ENCODE results near the gene SNX21. TPM values are rescaled to one million over a fixed set of nuclear protein-coding genes. Genes with fewer than 3 reads are reported as not detected.

Gene SNX21
- total RNA-seq, 2 donors from 2014 or later = 18.0 to 18.8 TPM

DNA sequence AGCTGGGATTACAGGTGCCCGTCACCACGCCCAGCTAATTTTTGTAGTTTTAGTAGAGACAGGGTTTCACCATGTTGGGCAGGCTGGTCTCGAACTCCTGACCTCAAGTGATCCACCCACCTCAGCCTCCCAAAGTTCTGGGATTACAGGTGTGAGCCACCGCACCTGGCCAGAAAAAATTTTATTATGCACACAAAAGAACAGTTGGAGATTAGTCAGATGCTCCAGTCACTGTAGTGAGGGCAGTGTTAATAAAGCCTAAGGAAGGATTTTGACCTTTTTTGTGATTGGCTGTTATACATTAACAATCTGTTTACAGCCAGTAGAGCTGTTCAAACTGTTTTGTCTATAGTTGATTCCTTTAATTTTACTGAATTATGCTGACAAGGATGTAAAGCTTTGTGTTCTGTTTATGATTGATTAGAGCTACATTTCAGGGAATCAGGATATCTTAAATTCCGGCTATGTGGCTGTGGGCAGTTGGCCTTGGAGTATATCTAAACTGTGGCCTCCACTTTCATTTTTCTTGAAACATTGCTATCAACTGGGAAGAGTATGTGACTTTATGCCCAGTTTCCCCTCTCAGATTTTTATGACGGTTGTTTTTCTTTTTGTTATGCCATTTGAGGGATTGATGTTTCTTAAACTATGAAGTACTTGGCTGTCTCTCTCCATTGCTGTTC is 33.7 kb downstream of the SNX21 start:
- Histone ChIP-seq H3K4me1 (ENCODE audit: control insufficient read depth, insufficient read depth, low read length) (no peaks in the 10 kb centered on the region), H3K9me3 (ENCODE audit: control insufficient read depth, low read length) (no peaks in the 10 kb centered on the region), H3K9ac (ENCODE audit: extremely low read depth, low read length, poor library complexity, severe bottlenecking) (no peak overlapping the region), H3K4me3 (ENCODE audit: low read length) (no peak overlapping the region), H3K36me3 (ENCODE audit: control insufficient read depth, insufficient read depth, low read length) (no peaks in the 10 kb centered on the region), H3K27ac (ENCODE audit: low read depth, low read length) (no peak overlapping the region), H3K27me3 (ENCODE audit: control insufficient read depth, insufficient read depth, low read length, poor library complexity, severe bottlenecking) (no peaks in the 10 kb centered on the region)
- Mint-ChIP-seq H3K4me1 (peaks cover 5% of the 10 kb centered on the region), H3K27ac (no peak overlapping the region), H3K36me3 (ENCODE audit: low read depth) (peaks cover 4% of the 10 kb centered on the region), H3K27me3 (ENCODE audit: insufficient read depth) (no peaks in the 10 kb centered on the region), H3K9me3 (no peaks in the 10 kb centered on the region), H3K4me3 (no peak overlapping the region)
- TF ChIP-seq, protein P1, sequence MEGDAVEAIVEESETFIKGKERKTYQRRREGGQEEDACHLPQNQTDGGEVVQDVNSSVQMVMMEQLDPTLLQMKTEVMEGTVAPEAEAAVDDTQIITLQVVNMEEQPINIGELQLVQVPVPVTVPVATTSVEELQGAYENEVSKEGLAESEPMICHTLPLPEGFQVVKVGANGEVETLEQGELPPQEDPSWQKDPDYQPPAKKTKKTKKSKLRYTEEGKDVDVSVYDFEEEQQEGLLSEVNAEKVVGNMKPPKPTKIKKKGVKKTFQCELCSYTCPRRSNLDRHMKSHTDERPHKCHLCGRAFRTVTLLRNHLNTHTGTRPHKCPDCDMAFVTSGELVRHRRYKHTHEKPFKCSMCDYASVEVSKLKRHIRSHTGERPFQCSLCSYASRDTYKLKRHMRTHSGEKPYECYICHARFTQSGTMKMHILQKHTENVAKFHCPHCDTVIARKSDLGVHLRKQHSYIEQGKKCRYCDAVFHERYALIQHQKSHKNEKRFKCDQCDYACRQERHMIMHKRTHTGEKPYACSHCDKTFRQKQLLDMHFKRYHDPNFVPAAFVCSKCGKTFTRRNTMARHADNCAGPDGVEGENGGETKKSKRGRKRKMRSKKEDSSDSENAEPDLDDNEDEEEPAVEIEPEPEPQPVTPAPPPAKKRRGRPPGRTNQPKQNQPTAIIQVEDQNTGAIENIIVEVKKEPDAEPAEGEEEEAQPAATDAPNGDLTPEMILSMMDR (conservative IDR thresholded peaks at IDR 0.05) = no peak
- 97% methylated on average over 6 of the region's 6 CpGs; no CpG with 5 or more reads in 1 of the 2 experiments for WGBS, 2 experiments (ENCODE audit: insufficient coverage in 1 of 2, insufficient read length in 1 of 2)
- DNase-seq = no peak

DNA sequence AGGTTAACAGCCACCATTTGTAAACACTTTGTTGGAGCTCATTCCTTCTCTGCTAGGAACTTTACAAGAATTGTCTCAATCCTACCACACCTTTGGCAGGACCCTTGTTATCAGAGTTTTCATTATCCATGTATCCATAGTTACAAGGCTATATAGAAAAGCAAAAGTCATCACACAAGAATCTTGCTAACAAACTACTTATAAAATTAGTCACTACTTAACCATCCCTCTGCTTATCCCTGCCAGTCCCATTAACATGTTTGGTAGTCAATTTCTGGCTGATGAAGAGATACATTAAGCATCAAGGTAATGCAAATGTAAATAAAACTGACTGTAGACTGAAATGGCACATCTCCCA is 34.2 kb downstream of the SNX21 start:
- DNase-seq = no peak

DNA sequence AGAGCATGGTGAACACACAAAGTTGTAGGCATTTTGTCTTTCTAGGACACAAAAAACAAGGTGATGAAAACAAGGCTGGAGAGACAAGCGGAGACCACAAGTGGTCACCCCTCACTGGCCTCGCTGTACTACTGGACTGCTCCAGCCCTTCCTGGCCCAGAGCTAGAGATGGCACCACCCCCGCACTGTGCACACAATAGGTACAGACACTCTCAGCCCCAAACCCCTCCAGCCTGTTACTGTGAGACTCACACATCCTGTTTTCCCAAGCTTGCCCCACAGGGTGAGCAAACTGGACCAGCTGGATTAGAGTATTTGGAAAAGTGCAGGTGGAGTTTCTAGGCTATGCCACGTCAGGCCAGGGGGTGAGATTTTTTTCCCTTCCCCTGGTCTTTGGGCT is 39.0 kb downstream of the SNX21 start:
- Histone ChIP-seq H3K27ac (ENCODE audit: low read depth, low read length) (no peak overlapping the region), H3K4me1 (ENCODE audit: control insufficient read depth, insufficient read depth, low read length) (peaks cover 3% of the 10 kb centered on the region), H3K9ac (ENCODE audit: extremely low read depth, low read length, poor library complexity, severe bottlenecking) (no peak overlapping the region), H3K27me3 (ENCODE audit: control insufficient read depth, insufficient read depth, low read length, poor library complexity, severe bottlenecking) (no peaks in the 10 kb centered on the region), H3K36me3 (ENCODE audit: control insufficient read depth, insufficient read depth, low read length) (peaks cover 10% of the 10 kb centered on the region), H3K4me3 (ENCODE audit: low read length) (no peak overlapping the region), H3K9me3 (ENCODE audit: control insufficient read depth, low read length) (no peaks in the 10 kb centered on the region)
- Mint-ChIP-seq H3K9me3 (no peaks in the 10 kb centered on the region), H3K27me3 (ENCODE audit: insufficient read depth) (no peaks in the 10 kb centered on the region), H3K4me3 (no peak overlapping the region), H3K36me3 (ENCODE audit: low read depth) (peaks cover 5% of the 10 kb centered on the region), H3K27ac (no peak overlapping the region), H3K4me1 (peaks cover 18% of the 10 kb centered on the region)
- no peak for DNase-seq
- TF ChIP-seq, protein P1 (conservative IDR thresholded peaks at IDR 0.05) = no peak
- 88 to 100% methylated on average over 2 to 4 of the region's 4 CpGs for WGBS, 2 experiments (ENCODE audit: insufficient coverage in 1 of 2, insufficient read length in 1 of 2)

More for the DNA sequence above, 34.2 kb downstream of the SNX21 start:
- no peak overlapping the region for H3K4me3 ChIP-seq (ENCODE audit: low read length)
- no peaks in the 10 kb centered on the region for H3K9me3 Mint-ChIP-seq
- no peak overlapping the region for H3K27ac Mint-ChIP-seq
- H3K36me3 ChIP-seq (ENCODE audit: control insufficient read depth, insufficient read depth, low read length) = no peaks in the 10 kb centered on the region
- peaks cover 8% of the 10 kb centered on the region for H3K4me1 Mint-ChIP-seq
- H3K36me3 Mint-ChIP-seq (ENCODE audit: low read depth) = peaks cover 4% of the 10 kb centered on the region
- no peak overlapping the region for H3K4me3 Mint-ChIP-seq
- H3K9ac ChIP-seq (ENCODE audit: extremely low read depth, low read length, poor library complexity, severe bottlenecking) = no peak overlapping the region
- TF ChIP-seq, protein P1 (conservative IDR thresholded peaks at IDR 0.05) = no peak
- no peaks in the 10 kb centered on the region for H3K27me3 ChIP-seq (ENCODE audit: control insufficient read depth, insufficient read depth, low read length, poor library complexity, severe bottlenecking)
- H3K4me1 ChIP-seq (ENCODE audit: control insufficient read depth, insufficient read depth, low read length) = no peaks in the 10 kb centered on the region
- no peak overlapping the region for H3K27ac ChIP-seq (ENCODE audit: low read depth, low read length)
- no peaks in the 10 kb centered on the region for H3K27me3 Mint-ChIP-seq (ENCODE audit: insufficient read depth)
- no peaks in the 10 kb centered on the region for H3K9me3 ChIP-seq (ENCODE audit: control insufficient read depth, low read length)
